ENCODE measurements around the gene SYP.
A peak's percentile ranks its signal among the peaks of the same experiment; 100 is the strongest.
"Not testable (repeated sequence)": the region's sequence is repeated elsewhere in the genome, so short reads cannot be mapped to it uniquely, and the experiment has no call there.

SYP gene

GRCh38 chrX:49188468-49189076 lies 11.4 kb downstream of the SYP start:
- DNase-seq, result no peak

- no peak for DNase-seq
These were observed 12.5 kb downstream of the SYP start for GRCh38 chrX:49187526-49187925.

DNA sequence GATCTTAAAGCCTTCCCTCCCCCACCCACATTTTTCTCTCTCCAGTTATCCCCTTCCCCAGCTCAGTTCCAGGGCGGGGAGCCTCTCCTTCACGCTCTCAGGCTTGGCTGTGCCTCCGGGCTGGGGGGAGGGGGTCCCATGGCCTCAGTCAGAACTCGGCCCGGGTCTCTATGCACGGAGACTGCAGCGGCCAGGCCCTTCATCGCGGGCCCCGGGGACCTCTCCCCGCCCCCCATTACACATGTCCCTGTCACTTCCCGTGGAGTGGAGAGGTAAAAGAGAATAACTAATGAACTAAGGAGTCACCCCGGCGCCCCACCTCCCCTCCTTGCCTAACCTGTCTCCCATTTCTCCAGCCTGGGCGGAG lies 13.0 kb downstream of the SYP start:
- DNase-seq, result no peak

DNA sequence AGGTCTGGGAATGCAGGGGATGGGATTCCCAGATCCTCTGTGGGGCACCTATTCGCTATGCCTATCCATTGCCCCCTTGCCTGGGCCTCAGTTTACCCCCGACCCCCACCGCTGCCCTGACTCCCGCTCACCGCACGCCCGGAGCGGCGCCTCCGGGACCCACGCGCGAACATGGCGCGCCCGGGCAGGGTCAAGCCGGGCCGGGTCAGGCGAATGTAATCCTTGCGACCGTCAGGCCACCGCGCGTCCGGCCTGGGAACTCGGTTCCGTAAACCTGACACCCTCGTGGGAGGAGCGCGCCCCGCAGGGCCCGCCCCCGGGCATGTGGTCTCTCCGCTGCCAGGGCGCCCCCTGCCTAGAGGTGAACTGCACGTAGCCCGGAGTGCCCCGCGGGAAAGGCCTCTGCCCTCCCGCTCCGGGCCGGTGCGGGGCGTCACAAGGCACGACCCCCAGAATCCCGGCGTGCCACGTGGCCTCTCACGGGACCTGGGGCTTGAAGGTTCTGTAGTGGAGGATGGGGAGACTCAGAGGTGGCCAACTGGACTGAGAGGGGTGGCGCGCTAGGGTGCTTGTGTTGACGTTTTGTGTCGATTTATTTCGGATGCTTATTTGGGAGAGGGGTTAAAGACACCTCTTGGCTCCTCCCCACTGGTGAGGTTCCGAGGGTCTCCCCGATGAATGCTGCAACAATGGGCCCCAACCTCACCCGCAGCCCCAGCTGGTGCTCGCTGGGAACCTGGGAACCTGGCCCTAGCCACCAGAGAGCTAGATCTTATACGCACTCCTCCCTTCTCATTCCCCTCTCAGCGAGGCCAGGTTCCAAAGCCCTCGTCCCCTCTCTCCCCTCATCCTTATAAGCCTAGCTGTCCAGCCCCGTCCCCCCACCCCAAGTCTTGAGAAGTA lies 13.6 kb downstream of the SYP start, which contains the start of gene PRICKLE3:
Gene PRICKLE3, minus strand, starts transcription at position 249 of the 903 bp plus-strand sequence. Its CDS starts 76 bp downstream, at position 173.
- peak; percentile 85 for DNase-seq

DNA sequence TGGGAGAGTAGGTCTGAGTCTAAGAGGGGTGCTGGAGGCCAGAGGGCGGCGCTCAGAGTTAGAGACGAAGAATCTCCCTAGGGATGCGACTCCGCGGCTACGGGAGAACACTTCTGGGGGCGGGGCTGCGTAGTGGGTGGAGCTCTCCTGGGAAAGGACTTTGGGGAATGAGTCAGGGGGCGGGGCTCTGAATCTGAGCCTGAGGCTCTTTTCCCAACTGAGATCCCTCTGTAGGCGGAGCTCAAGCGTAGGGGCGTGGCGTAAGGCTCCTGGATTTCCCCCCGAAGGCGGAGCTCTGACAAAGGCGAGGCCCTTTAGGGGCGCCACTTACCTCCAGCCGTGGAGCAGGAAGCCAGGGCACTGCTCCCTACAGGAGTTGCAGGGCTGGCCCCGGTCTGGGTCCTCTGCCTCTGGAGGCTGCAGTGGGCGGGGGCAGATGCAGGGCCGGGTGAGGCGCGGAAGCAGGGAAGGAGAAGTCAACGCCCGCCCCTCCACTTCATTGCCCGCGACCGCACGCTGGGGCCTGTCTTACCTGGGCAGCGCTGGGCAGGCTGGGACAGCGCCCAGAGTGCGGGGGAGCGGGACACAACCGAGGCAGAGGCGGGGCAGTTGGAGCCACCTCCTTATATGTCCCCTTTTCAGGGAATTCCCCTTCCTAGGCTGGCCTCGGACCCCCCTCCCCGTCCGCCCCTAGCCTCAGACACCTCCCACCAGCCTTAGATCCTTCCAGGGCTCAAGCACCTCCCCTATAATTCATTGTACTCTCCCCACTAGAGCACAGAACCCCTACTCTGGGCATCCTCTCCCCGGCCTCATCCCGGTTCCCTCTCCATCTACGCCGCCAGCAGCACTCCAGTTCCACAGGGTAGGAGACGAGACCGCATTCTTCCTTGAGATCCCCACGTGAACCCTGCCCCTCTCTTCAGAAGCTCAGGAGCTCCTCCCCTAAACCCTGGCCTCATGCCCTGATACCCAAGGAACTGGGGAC lies 15.4 kb downstream of the SYP start:
- peak; percentile 50 for DNase-seq

GRCh38 chrX:49183701-49184281 lies 16.2 kb downstream of the SYP start:
- no peak for DNase-seq

- DNase-seq, result no peak
These were observed 20.6 kb downstream of the SYP start for GRCh38 chrX:49179358-49179757.

DNA sequence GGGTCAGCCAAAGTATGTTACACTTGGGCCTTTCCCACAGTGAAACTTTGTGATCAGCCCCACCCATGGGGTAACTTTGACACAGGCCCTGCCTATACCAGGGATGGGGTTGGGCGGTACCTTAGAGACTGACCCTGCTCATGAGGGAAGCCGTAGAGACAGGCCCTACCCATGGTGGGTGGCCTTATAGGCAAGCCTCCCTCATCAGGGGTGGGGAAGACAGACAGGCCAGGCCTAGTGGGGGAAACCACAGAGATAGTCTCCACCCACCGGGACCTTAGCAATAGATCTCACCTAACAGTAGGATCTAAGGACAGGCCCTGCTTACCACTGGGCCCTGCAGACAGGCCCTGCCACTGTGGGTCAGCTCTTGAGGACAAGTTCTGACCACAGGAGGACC lies 21.5 kb downstream of the SYP start:
- no peak for DNase-seq

DNA sequence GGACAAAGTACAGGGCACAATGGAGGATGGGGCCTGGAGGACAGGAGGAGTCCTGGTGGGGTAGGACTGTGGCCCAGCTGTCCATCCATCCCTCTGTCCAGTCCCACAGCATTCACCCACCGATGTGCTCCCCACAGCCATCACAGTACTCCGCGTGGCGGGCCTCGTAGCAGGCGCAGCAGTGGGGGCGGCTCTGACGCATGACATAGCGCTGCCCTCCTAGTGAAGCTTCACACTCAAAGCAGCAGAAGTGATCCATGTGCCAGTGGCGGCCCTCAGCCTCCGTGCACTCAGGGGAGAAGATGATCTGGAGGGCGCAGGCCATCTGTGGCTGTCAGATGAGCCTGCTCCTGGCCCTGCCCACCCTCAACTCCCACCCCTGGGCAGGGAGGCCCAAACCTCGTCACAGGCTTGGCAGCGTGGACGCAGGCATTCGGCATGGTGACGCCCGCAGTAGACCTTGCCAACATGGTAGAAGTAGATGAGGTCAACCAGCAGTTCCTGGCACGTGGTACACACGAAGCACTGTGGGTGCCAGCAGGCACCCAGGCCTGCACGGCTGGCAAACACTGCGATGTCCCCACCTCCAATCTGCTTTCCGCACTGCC lies 22.0 kb downstream of the SYP start:
- DNase-seq, result no peak

DNA sequence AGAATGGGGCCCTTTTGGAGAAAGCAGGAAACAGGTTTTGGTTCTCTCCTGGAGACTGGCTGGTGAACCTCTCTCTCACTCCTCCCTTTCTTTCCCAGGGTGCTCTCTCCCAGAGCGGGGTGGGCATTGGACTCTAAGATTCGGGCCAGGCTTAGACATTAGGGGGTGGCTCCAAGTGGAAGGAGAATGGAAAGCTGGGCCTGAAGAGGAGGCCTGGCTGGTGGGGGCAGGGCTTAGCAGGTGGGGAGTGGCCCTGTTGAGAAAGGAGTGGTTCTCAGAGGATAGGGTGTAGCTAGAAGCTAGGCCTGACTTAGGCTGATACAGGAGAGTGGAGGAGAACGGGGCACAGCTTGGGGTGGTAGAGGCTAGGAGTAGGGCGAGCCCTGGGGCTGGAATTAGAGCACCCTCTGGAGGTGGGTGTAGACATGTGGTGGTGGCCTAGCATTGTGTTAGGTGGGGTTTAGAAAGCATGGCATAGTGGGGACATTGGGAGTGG lies 22.6 kb downstream of the SYP start:
- DNase-seq, result no peak

GRCh38 chrX:49176421-49177326 lies 23.3 kb downstream of the SYP start:
- no peak for DNase-seq

DNA sequence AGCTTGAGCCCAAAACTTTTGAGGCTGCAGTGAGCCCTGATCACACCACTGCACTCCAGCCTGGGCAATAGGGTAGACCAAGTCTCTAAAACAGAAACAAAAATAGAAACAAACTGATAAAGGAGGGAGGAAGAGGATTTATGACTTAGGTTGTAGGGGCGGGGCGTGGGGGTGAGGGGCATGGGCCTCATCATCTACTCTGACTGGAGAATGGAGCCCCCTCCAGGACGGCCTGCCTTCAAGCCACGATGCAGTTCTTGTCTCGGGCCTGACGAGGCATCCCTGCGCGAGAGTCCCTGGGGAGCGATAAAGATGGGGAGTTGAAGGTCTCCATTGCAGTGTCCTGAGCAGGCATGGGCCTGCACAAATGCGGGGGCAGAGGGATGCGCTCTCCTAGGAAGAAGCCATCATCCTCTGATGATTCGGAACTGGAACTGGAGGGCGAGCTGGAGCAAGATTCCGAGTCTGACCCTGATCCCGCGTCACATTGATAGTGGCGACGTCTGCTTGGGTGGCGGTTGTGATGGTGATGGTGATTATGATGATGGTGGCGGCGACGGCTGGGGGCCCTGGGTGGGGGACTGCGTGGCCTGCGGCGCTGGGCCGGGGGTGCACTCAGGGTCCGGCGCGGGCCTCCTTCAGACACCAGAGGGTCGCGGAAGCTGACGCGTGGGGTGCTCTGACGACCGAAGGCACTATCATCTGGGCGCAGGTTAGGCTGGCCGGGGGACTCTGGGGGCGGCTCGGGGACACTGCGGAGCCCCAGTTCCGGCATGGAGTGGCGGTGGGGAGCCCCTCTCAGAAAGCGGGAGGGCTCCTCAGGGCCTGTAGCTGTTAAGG lies 24.3 kb downstream of the SYP start:
- no peak for DNase-seq

GRCh38 chrX:49174723-49175122 lies 25.3 kb downstream of the SYP start:
- no peak for DNase-seq

GRCh38 chrX:49173544-49173943 lies 26.4 kb downstream of the SYP start:
- DNase-seq, result not testable (repeated sequence)

DNA sequence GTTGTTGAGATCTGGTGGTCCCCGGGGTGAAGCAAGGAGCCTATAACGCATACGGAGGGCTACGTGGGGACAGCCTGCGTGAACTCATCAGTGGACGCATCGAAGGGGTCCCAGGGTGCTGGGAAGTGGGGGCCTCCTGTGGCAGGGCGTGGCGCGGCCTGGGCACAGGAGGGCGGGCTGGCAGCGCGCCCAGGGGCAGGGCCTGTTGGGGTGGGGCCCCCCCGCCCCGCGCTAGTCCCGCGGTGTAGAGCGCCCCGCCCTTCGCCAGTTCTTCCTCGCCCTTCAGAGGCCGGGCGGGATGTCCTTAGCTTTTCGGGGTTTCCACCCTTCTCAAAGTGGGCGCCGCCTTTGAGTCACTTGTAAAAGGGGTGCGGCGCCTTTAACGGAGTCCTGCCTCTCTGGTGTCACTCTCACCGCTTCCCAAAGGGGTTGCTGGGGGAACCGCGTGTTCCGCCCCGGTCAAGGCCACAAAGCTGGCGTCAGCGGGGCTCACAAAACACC lies 27.7 kb downstream of the SYP start:
- DNase-seq, result peak; percentile 82

- peak; percentile 81 for DNase-seq
These were observed 28.2 kb downstream of the SYP start, which contains the start of gene PLP2 for GRCh38 chrX:49171752-49172279. TSS of gene PLP2 (plus strand) at chrX:49171898. CDS start at chrX:49172001, 103 bp downstream.

DNA sequence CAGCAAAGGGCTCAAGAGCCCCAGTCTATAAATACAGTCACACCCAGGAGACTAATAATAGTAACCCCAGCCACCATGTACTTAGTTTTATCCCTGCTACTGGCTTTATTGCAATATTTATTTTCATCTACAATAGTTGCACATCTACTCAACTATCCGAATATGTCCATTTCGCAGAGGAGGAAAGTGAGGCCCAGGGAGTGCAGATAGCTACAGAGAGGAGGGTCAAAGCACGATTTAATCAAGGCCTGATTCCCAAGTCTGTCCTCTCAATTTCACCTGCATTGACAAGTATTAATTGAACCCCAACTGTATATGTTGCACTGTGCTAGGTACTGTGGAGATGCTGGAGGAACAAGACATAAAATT lies 32.3 kb downstream of the SYP start:
- no peak for DNase-seq

DNA sequence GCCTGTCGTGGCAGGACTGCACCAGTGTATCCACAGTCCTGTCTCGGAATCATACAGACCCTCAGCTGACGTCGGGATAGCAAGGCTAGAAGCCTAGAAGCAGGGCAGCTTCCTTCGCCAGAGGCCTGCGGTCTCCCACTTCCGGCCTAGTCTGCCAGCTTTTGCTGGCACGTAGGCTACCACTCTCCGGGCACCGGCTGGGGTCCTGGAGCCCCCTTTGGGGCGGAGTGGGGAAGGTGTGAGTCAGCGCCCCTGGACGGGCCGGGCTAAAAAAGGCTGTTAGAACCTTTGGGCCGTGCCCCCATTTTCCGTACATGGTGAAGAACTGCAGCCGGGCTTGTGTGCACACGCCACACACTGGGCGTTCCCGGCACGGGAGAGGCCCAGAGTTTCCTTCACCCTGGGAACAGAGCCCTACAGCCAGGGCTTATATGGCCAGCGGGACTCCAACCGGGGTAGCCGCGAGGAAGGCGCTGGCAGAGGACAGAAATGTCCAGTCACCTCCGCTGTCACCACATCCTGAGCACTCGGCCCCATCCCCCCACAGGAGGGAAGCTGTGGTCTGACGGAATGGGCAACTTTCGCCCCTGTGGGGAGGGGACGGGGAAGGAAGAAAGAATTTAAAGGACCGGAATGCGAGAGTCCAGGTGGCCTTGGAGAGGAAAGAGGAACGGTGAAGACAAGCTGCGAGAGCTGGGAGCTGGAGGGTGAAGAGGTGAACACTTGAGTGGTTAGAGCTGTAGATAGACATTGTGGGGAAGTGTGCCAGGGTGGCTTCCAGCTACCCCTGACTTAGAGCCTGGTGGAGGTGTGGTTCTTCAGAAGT lies 32.9 kb downstream of the SYP start:
- DNase-seq, result peak; percentile 85
